ENCODE measurements around the gene LMO7.
A peak's percentile ranks its signal among the peaks of the same experiment; 100 is the strongest.
"Not testable (repeated sequence)": the region's sequence is repeated elsewhere in the genome, so short reads cannot be mapped to it uniquely, and the experiment has no call there.

The LMO7 gene

DNA sequence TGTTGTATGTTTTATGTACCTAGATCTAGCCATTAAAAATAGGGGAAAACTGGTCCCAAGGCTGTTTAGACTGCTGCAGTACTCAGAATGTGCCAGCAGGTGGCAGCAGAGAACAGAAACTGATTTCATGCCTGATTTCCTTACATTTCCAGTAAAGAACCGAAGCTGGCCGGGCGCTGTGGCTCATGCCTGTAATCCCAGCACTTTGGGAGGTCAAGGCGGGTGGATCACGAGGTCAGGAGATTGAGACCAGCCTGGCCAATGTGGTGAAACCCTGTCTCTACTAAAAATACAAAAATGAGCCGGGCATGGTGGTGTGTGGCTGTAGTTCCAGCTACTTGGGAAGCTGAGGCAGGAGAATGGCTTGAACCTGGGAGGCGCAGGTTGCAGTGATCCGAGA, 59.8 kb downstream of the LMO7 start:
- peak; percentile 47 to 63 for DNase-seq (ENCODE audit: low read depth in 1 of 2, low spot score in 1 of 2)

DNA sequence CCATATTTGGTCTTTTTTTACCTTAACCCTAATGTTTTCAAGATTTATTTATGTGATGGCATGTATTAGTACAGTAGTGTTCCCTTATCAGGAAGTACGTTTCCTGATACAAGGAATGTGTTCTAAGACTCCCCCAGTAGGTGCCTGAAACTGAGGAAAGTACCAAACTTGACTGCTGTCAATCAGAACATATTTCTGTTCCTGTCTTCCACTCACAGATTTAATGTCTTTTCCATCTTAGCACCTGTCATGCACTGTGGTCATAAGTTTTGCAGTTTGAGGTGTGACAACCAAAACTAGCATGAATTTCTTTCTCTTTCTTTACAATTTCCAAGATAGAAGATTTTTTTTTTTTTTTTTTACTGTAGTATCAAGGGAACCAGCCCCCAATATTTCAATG, 62.9 kb downstream of the LMO7 start:
- DNase-seq (ENCODE audit: low read depth in 1 of 2, low spot score in 1 of 2): no peak

DNA sequence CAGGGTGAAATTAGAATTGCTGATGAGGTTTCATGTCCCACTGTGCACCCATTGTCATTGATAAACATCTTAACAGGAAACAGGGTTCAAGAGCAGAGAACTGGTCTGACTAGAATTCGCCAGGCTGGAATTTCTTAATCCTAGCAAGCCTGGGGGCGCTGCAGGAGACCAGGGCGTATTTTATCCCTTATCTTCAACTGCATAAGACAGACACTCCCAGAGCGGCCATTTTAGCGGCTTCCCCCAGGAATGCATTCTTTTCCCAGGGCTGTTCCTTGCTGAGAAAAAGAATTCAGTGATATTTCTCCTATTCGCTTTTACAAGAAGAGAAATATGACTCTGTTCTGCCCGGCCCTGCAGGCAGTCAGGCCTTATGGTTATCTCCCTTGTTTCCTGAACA, 63.6 kb downstream of the LMO7 start:
- not testable (repeated sequence) for DNase-seq (ENCODE audit: low read depth in 1 of 2, low spot score in 1 of 2)

DNA sequence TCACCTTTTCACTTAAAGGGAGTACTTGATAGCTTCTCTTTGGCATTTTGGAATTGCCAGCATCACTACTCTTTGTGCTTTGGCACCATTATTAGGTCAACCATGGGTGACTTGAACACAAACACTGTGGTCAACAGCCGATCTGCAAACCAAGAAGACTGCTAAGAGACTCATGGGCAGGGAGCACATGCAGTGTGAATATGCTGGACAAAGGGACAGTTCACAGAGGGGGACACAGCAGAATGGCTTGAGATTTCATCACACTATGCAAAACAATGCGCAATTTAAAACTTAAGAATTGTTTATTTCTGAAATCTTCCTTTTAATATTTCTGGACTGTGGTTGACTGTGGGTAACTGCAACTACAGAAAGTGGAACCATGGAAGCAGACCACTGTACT, 64.4 kb downstream of the LMO7 start:
- no peak for DNase-seq (ENCODE audit: low read depth in 1 of 2, low spot score in 1 of 2)

DNA sequence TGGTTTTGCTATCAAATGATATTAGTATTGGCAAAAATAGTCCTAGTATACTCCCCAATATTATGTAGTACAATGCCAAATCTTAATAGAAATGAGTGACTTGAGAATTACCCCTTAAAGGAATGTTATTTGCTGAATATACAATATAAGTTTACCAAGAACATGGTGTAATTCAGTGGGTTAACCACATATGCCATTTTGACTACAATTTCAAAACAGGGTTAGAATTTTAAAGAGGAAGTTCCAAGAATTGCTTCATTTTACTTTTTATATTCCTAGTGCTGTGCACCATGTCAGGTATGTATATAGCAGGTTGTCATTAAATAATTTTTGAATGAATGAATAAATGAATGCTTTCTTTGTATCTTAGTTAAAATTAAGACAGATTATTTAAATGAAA, 66.3 kb downstream of the LMO7 start:
- DNase-seq (ENCODE audit: low read depth in 1 of 2, low spot score in 1 of 2): no peak

DNA sequence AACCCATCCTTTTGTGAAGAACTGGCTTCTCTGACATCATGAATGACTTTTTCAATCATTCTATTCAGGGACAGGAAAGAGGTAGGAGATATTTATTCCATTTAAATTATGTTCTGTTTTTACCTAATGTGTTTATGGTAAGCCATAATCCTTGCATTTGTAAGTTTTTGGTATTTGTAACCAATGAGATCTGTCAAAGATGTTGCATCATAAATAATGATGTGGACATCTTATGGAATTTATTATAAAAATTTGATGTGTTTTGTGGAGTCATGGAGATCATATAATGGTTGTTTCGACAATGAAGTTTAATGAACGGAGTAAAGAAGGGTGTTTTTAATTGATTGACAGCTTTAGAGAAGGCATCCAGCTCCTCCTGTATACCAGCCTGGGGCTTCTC, 67.6 kb downstream of the LMO7 start:
- no peak for DNase-seq (ENCODE audit: low read depth in 1 of 2, low spot score in 1 of 2)

DNA sequence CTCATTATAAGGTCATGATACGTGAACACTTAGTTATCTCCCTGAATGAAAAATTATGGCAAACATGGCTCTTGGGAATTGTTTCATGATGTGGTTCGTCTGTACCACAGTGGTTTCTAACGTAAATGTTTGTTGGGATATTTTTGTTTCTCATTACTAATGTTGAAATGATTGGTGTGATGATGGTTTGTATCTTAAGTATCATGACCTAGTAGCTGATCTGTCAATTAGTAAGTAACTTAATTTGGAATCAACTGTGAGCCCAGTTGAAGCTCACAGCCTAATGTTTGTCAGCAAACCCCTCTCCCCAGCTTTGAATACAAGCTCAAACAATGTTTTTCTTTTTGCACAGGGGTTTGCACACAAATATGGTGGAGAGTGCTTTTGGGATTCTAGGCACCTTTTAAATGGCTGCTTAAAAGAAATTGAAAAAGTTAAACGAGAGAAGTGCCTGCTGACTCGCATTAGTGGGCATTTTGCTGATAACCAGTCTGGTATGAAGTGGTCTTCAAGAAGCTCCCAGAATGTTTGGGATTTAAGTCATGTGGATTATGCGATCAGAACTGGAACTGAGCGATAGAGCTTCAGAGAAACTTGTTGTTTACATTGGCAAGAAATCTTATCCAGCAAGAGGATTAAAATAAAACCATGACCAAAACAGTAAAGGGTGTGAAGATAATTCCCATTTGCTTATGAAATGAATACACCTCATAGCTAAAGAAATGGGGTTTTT, 68.2 kb downstream of the LMO7 start:
- DNase-seq (ENCODE audit: low read depth in 1 of 2, low spot score in 1 of 2): no peak

DNA sequence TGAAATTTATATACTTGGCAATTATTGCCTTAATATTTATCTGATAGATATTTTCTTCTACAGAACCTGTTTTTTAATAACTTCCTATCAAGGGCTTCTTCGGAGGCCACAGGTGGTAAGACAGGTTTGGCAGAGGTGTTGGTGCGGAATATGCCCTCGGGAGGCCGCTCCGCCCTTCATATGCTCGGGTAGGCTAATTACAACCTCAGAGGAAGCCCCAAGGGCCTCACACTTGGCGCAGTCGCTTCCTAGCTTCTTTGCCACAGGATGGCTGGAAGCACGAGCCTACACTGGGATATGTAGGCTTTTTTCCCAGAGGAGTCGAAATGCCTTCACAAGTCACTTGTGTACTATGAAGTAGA, 68.8 kb downstream of the LMO7 start:
- no peak for DNase-seq (ENCODE audit: low read depth in 1 of 2, low spot score in 1 of 2)

DNA sequence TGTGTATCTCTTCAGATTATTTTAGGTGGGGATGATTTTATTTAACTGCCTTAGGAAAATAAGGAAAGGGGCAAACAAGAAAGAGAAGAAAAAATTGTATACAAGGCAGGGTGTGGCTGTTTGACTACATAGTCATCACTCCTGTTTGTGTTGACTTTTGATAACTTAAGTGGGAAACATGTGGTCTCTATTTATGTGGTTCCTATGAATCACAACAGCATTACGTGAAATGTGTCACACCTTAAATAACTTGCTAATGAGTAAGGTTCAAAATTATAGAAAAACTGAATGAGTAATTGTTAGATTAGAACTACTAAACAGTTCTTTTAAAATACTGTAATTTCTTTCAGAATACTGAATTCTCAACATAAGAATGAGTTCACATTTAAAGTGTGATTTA, 69.3 kb downstream of the LMO7 start:
- DNase-seq (ENCODE audit: low read depth in 1 of 2, low spot score in 1 of 2): no peak

DNA sequence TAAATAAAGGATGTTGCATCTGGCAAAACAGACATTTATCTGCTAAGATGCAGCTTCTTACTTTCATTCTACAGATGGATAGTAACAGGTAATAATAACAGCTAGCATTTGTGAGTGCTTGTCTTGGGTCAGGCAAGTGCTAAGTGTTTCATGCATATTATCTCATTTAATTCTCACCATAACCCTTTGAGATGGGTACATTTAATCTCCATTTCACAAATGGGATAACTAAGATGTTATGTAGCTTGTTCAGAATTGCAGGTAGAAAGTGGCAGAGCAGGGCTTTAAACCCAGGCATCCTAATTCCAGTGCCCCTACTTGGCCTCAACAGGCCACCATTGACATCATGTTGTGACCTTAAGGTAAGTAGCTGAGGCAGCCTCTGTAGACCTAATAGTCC, 69.8 kb downstream of the LMO7 start:
- DNase-seq (ENCODE audit: low read depth in 1 of 2, low spot score in 1 of 2): no peak

DNA sequence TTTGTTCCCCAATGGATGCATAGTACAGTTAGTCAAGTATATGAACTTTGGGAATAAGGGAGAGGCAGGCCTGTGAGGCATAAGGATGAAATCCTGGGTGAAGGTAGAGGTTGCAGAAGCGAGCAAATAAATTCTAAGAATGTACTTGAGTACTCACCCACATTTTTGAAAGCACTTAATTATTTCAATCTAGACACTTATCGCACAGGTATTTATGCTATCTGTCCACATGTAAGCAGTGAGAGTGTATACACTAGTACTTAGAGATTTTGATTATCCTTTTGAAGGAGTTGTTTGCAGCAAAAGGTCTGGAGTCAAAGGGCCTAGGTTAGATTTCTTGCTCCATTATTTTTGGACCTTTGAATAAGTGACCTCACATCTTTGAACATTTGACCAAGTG, 77.7 kb downstream of the LMO7 start:
- no peak for DNase-seq (ENCODE audit: low read depth in 1 of 2, low spot score in 1 of 2)

DNA sequence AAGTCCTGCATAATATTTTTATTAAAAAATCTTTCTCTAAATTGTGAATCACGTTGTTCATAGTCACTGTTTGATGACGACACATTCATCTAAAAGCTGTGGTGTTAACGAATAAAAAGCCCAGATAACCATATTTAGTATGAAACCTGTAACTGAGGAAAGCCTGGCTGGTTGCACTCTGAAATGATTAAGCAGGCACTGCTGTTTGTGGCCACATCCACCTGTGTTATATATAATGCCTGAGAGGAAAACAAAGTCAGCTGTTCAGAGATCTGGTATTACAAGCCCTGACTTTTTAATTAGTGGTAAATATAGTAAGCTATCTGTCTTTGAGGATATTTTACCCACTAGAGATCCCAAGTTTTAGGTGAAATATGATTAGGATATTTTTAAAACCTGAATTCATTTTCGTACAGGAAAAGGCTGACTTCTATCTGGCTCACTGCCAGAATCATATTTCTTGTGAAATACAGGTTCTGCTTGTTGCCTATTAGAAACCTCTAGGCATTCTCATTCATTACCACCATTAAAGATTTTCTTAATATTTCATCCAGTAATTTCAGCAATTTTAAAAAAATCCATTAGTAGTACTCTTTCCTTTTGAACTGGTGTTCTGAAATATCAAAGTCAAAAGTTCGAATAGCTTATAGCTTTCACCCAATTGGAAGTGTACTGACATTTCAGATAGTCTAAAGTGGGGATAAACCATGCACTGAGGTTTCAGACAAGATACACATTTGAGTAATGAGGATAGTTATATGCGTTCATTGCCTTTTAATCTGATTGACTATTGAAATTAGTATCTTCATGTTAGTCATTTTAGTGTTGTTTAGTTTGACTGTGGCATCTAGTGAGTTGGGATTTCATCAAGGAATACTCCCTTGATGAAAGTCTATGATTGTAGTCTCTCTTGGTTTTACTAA, 79.7 kb downstream of the LMO7 start:
- DNase-seq (ENCODE audit: low read depth in 1 of 2, low spot score in 1 of 2): no peak

DNA sequence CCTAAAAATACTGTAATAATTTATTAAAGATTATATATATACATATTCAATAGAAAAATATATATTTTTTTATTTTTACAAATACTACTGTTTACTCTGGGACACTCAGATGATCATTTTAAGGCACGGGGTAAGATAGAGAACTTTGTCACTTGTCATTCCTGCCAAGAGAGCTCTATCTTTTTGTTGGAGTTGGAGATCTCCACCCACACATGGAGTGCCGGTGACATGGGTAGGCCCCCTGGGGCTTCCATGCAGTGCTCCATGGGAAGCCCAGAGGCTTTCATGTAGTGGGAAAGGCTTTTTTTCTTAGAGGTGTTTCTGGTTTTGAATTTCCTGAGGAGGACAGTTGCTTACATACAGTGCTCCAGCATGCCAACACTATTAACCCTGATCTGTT, 81.4 kb downstream of the LMO7 start:
- no peak for DNase-seq (ENCODE audit: low read depth in 1 of 2, low spot score in 1 of 2)

DNA sequence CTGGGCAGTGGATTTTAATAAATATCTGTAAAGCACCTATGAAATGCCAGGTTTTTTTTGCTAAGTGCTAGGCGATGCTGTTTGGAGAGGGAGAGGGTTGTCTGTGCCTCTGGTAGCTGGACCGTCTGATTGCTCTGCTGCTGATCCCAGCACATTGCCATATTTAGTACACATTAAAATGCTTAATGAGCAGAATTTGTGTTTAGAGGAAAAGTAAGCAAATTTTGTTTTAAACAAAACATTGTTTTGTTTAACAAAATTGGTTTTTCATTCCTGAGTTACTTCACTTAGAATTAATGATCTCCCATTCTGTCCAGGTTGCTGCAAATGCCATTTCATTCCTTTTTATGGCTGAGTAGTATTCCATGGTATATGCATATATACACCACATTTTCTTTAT, 85.2 kb downstream of the LMO7 start:
- no peak for DNase-seq (ENCODE audit: low read depth in 1 of 2, low spot score in 1 of 2)

DNA sequence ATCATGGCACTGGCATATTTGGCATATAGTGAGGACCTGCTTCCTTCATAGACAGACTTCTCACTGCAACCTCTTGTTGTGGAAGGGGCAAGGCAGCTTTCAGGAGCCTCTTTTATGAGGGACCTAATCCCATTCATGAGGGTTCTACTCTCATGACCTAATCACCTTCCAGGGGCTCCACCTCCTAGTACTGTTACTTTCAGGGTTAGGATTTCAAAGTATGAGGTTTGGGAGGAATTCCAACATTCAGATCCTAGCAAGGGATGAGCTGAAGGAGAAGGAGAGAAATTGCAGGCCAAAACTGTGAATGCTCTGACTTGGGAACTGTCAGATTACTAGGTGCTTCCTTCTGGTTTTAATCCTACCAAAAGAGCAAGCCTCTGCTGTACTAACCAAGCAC, 87.8 kb downstream of the LMO7 start:
- DNase-seq (ENCODE audit: low read depth in 1 of 2, low spot score in 1 of 2): no peak

DNA sequence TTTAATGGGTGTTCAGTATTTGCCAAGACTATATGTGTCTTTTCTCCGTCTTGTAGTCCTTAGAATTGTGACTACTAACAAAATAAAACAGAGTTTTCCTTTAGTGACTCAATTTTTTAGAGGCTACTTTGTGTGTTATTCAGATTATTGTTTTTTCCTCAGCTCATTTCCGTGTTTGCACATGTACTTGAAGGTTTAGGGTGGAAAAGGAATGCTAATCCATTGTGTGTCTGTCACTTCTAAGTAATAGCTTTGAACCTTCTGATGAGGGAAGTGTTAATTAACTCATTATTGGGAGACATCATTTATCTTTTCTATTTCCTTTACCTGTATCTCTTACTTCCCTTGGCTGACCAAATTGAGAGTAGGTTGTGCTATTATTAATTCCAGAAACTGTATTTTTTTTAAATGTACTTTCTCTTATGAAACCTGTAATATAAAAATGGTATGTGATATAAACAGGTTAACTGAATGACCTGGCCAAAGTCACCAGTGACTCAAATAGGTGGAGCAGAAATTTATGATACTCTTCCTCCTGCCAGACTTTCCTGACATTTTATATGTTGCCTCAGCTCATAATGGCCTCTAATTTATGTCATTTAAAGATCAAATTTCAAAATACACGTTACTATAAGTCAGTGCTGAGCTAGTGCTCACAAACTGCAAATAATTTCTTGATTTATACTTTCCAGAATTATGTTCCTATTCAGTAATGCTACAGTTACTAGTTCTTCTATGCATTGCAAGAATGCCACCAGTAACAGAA, 88.8 kb downstream of the LMO7 start:
- DNase-seq (ENCODE audit: low read depth in 1 of 2, low spot score in 1 of 2): no peak

DNA sequence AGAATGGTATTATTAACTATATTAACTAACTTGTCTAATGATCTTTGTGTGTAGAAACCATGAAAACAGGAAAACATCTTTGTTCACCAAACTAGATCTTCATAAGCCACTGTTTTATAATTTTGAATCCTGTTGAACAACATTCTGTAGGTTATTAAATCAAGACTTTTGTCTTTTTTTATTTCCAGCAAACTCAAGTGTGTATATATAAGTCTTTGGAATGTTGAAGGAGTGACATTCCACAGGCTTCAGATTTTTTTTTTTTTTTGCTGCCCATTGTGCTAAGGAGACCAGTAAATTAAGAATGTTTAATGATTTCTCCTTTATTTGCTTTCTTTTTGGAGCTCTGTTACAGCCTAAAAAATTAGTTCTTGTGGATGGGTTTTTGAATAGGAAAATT, 89.6 kb downstream of the LMO7 start:
- no peak for DNase-seq (ENCODE audit: low read depth in 1 of 2, low spot score in 1 of 2)

DNA sequence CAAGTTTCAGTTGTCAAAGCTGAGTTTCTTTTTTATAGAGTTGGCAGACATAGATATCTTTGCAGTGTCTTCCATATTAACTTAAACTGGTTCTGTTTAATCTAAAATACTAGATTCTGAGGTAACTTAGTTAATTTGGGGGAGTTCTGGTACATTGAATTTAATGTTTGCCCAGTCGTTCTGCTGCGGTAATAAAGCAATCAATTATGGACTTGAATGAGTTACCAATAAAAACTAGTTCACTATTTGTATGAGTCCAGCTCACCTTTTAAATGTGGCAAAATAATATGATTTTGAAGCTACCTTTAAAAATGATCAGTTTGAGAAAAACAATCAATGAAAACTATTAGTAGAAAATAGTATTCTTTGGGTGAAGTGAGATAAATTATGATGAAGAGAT, 90.2 kb downstream of the LMO7 start:
- DNase-seq (ENCODE audit: low read depth in 1 of 2, low spot score in 1 of 2): no peak

DNA sequence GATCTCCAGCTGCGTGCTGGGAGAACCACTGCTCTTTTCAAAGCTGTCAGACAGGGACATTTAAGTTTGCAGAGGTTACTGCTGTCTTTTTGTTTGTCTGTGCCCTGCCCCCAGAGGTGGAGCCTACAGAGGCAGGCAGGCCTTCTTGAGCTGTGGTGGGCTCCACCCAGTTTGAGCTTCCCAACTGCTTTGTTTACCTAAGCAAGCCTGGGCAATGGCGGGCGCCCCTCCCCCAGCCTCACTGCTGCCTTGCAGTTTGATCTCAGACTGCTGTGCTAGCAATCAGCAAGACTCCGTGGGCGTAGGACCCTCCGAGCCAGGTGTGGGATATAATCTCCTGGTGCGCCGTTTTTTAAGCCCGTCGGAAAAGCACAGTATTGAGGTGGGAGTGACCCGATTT, 97.0 kb downstream of the LMO7 start:
- DNase-seq (ENCODE audit: low read depth in 1 of 2, low spot score in 1 of 2): not testable (repeated sequence)

DNA sequence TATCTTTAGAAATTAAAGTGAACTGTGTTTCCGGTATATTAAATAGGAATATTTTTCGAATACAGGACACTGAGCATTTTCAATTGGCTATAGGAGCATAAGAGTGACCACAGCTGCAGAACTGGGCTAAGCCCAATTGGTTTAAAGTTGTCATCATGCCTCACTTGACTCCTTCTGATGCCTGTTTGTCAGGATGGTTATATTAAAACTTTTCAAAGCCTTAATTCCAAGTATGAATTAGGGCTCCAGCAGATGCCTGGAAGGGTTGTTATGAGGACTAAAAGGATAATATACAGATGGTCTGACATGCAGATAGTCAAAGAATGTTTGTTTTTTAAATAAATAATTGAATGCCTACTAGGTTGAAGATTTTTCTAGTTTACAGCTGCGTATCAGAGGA, 100.0 kb downstream of the LMO7 start:
- no peak for DNase-seq (ENCODE audit: low read depth in 1 of 2, low spot score in 1 of 2)

DNA sequence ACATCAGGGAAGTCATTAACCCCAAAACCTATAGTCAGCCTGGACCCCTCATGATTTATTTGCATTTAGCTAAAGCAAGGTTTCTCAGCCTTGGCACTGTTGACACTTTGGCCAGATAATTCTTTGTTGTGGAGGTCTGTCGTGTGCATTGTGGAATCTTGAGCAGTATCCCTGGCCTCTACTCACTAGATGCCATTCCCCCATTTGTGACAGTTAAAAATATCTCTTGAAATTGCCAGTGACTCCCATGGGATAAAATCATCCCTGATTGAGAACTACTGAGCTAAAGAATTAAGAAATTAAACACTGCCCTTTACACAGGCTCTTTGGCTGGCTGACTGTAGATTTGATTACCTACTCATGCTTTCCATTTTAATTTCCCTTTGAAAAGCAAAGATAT, 102.7 kb downstream of the LMO7 start:
- no peak for DNase-seq (ENCODE audit: low read depth in 1 of 2, low spot score in 1 of 2)
